ENCODE results near the gene C19orf38.

DNA sequence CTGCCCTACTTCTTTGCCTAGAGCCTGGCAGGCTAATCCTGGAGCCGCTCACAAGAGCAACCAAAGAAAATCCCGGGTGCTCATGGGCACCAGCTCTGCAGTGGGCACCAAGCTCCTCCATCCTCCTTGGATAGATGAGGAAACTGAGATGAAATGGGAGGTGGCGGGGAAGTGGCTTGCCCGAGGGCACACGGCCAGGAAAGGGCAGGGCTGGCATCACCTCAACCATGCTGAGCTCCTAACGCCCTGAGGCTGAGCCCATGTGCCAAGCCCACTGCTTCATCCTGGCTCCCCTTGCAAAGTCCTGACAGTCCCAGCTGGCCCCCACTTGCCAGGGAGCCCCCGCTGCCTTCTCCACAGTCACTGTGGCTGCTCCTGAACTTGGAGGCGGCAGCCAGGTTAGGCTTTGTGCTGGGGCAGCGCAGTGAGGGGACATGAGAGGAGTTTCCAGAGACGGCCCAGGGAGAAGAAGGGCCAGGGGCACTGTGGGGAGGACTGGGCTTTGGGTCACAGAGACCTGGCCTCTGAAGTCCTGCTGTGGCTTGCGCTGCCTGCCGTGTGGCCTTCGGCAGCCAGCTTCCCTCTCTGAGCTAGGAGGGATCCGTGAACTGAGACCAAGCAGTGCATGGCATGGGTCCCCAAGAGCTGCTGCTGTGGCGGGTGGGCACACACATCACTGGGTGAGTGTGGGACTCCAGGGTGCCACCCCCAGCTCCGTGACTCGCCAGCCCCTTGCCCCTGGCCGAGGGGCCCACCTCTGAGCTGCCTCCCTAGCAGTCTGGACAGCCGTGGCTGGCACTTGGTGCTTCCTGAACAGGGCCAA, 29.7 kb upstream of the C19orf38 start:
- TF ChIP-seq CTCF (IDR thresholded peaks at IDR 0.05; ENCODE audit: low read length): no peak
- TF ChIP-seq EZH2 (IDR thresholded peaks at IDR 0.05; ENCODE audit: borderline replicate concordance, low read length): no peak

All from OCI-LY1 (cell line).